Activated T-cell treated with anti-CD3 and anti-CD28 coated beads for 1 hour (primary cell): Measurements from ENCODE around the gene NRXN2.

Experiments used
- DNase-seq: peaks from one replicate; pipeline ENCODE4 v3.0.0-alpha.2; 2020; ENCODE audit warnings: low read depth

NRXN2 gene

DNA sequence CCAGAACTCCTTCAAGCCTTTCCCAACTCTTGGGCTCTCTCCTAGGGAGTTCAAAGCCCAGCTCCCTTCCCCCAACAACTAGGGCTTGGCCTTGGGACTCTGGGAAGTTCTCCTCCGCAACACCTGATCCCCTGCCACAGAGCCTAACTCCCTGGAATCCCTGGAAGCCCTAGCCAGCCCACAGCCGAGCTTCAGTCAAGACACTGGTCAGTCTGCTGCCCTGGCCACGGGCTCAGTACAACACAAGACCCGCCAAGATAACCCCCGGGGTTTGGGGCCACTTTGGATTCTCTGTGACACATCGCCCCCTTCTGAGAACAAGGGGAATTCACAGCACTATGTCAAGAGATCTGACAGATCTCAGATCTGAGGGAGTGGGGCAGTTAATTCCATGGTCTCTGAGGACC lies 73.7 kb downstream of the NRXN2 start:
- no peak for DNase-seq

DNA sequence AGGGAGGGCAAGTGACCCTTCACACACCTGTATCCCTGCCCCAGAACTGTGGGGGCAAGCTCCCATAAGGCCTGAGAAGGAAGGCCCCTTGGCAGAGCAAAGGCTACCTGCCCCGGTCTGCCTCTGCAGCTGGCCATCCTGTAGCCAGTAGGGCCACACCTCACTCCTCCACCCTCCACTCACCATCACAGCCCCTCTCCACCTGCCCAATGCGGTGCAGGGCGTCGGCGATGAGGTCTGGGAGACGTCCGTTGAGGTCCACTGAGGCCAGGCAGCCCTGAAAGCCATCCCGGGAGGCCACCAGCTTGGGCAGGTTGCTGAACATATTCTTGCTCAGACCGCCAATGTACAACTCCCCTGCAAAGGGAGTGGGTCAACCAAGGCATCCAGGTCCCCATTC lies 74.4 kb downstream of the NRXN2 start:
- DNase-seq = no peak

DNA sequence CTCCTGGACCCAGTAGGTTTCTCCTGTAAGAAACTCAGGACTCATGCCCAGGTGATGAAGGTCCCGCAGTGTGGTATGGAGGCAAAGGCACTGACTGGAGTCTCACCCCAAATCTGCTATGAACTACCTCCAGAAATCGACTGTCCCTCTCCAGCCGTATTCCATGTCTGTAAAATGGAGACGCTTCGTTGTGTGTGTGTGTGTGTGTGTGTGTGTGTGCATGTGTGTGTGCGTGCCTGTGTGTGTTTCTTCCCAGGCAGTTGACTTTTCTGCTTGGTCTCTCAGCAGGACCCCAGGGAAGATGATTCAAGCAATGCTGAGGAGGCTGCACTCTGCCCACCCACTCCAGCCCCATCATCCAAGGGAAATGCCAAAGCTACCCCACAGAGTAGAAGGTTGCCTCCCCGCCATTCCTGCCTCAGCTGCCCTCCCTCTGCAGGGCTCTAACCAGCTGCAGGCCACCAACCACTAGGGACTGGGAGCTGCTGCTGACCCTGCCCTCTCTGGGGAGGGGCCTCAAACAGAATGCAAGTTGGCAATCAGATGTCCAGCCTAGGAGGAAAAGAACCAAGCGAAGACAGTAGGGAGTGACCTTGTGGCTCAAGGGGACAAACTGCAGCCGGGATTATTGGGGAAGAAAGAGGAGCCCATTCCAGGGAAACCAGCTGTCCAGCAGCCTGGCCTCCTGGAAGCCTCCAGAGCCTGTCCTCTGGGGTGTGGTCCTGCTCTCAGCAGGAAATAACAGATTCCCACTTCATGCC lies 75.8 kb downstream of the NRXN2 start:
- DNase-seq = no peak

DNA sequence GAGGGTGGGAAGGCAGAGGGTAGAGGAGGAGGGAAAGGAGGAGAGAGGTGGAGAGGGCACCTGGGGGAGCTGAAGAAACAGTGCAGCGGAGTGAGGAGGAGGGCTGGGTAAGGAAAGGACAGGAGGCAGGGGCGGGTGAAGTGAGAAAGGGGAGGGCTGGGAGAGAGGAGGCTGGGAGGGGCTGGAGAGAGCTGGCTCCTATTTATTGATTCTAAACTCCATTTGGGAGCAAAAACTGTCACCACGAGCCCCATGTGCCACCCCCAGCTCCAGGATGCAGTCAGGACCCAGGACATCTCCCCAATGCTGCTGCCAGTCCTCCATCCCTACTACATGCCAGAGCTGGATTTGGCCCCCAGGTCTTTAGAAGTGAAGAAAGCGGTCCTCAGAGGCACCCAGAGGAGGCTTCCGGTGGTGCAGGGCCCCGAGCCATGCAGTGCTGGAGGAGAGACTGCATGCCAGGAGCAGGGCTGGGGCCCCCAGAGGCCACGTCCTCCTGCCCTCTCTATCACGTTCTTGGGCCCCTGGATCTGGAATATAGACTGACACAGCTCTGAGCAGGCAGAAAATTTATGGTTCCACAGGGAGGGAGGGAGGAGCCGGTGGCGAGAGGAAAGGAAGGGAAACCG lies 78.2 kb downstream of the NRXN2 start:
- DNase-seq = no peak

DNA sequence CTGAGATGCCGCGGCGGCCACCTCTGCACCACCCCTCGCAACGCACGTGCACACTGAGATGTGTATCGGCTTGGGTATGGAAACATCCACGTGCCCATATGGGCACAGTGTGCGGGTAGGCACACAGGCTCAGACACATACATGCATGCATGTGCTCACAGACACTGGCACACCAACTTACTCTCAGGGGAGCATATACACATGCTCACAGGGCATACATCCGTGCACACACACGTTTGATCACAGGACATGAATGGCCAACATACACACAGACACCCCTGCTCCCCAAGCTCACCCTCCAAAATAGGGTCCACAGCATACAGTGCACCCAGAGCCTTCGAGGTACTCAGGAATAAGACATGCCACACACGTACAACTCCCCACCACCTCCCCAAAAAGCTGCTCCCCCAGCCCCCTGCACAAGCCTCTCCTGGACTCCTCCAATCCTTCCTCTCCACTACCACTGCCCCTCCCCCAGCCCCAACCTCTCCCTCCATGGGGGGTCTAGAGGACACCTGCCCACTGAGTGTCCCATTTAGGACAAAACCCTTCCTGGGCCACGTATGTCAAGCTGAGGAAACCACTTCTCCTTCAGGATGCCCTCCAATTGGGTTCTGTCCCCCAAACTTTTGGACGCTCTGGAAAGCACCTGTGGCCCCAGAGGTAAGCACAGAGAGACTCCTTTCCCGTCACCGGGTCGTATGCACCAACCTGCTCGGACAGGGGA lies 78.9 kb downstream of the NRXN2 start:
- no peak for DNase-seq

DNA sequence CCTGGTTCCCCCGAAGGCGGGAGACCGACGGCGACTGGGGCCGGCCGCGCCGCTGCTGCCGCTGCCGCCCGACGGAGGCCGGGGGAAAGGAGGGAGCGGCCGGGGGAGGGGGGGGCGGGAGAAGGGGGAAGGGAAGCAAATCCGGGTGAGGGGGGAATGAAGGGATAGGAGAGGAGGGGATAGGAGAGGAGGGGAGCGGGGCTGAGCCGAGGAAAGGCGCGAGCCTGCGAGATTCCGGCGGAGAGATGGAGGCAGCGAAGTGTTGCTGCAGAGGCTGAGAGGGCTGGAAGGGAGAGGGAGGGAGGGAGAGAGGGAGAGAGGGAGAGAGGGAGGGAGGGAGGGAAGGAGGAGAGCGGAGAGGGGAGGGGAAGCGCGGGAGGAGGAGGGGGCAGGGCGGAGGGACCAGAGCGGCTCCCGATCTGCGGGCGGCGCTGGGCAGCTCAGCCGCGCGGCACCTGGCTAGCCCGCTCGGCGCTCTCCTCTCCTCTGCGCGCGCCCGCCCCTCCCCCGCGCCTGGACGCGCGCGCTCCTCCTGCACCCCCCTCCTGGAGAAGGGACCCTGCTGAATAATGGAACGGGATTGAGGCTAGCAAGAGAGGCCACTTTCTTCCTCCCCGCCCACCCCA lies 79.6 kb downstream of the NRXN2 start:
- DNase-seq = no peak

DNA sequence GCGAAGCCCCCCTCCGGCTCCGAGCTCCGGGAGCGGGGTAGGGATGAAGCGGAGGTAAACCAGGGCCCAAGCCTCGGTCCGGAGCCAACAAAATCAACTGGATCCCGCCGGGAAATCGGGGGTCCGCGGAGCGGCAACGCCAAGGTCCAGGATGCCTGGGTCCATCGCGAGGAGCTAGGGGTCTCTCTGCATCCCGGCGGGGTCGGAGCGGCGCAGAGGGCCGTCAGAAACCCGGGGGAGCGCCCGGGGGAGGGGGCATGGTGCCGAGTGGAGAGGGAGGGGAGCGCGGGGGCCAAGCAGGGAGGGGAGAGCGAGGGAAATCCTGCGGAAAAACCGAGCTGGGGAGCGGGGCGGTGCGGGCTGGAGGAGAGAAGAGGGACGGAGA lies 80.1 kb downstream of the NRXN2 start:
- DNase-seq = no peak

DNA sequence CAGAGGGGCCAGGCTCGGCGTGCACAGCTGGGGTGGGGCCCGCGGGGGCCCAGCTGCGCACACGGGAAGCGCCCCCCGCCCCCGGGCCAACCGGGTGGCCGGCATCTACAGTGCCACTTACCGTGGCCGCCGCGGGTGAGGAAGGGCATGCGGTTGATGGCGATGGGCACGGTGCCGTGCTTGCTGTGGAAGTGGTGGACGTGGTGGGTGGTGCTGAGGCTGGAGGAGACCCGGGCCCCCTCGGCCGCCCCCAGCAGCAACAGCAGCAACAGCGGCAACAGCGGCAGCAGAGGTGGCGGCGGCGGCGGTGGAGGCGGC lies 80.6 kb downstream of the NRXN2 start:
- no peak for DNase-seq

DNA sequence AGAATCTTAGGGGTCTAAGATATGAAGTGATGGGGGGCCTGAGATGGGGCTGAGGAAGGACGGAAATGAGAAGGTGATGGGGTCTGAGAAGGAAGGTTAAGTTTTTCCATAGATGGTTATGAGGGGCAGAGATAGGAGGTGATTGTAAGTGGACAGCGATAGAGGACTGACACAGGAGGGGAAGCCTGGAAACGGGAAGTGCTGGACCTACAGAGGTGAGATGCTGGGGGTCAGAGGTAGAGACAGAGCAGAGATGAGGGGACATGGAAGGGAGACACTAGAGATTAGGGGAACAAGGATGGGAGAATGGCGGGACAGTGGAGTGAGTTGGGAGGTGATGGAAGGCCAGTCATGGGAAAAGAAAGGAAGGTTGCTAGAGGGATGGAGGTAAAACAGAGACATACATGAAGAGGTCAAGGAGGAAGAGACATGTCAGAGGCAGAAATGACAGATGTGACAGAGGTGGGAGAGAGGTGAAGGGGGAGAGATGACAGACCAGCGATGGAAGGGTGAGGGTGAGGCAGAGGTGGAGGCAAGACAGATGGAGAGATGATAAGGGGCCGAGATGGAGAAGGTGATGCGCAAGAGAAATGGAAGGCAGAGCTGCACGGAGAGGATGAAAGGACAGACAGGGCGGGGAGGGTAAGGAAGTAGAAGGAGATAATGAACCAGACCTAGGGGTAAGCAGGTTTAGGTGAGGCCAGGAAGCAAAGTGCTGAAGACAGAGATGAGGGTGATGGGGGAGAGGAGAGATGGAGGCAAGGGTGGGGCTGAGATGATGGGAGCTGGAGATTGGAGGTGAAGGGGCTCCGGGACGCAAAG lies 81.2 kb downstream of the NRXN2 start:
- DNase-seq = no peak

DNA sequence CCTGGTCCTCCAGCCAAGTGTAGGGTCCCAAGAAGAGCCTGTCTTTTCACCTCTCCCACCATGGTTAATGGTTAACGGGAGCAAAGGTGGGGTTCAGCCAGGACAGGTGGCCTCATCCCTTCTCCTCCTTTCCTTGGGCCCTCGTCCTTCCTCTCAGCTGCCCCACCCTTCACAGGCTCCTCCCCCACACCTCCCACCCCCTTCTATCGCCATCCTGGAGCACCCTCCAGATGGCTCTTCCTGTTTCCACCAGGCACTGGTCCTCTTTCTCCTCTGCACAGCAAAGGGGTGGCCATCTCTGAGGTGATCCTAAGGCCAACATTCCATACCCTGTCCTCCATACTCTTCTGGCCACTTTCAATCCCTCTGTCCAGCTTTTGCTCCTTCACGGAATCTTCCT lies 83.1 kb downstream of the NRXN2 start:
- DNase-seq = no peak

DNA sequence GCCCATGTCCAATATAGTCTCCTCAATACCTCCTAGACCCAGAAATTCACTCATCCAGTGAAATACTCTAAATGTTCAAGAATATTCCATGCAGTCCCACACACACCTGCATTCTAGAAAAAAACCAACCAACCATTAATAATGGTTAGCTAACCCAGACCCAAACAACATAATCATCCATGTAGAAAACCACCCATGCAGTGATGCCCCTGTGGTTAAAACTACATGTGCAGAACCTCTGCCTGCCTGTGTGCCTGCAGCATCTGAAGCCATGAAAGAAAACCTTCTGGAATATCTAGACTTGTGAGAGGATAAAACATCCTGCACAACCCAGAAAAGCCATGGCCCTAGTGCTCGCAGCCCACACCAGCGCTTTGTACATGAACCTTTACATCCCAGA lies 84.2 kb downstream of the NRXN2 start:
- no peak for DNase-seq

DNA sequence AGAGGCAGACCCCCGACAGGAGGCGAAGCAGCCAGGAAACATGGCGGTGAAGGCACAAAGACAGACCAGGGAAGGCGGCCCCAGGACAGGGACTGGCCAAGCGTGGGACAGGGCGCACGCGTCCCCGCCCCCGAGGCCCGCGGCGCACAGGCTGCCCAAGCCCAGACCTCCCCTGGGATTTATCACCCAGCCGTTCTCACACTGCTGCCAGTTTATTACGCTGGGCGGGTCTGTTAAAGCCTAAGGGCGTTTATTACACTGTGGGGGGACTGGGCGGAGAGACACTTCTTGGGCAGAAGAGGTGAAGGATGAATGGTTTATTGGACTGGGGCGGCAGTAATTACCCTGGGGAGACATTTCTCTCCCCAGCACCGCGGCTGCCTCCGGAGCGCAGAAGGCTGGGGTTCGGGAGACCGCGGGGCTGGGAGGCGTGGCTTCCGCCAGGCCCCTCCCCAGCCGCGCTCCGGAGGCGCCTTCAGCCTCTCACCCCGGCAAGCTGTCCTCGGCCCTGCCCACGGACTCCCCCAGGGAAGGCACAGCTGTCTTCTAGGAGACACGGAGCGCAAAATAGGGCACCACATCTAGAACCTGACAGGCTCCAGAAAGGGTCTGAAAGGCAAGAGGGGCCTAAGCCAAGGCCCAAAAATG lies 84.9 kb downstream of the NRXN2 start:
- no peak for DNase-seq

DNA sequence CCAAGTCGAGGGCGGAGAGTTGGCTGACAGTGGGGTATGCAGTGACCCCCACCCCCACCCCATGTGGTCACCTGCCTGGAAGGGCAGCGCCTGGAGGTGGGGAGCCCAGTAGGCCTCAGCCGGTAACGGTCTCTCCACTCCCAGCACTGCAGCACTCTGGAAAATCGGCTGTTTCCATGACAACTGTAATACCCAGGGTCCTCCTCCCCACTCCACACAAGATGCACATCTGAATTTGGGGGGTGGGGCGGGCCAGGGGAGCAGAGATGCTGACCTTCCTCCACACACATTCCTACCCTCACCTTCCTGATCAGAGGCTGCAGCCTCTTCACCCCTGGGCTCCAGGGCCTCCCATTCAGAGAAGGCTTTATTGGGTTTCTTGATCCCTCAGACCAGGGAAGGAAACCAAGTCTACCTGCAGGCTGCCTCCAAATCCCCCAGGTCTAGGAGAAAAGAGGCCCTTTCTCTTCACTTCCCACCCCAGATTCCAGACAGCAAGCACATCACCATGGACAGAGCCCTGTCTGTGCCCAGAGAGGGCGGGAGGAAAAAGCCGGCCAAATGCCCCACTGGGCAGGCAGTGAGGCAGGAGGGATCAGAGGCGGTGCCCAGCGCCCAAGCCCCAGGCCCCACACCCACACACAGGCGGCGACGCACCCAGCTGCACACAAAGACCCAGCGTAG lies 85.5 kb downstream of the NRXN2 start:
- DNase-seq = no peak

DNA sequence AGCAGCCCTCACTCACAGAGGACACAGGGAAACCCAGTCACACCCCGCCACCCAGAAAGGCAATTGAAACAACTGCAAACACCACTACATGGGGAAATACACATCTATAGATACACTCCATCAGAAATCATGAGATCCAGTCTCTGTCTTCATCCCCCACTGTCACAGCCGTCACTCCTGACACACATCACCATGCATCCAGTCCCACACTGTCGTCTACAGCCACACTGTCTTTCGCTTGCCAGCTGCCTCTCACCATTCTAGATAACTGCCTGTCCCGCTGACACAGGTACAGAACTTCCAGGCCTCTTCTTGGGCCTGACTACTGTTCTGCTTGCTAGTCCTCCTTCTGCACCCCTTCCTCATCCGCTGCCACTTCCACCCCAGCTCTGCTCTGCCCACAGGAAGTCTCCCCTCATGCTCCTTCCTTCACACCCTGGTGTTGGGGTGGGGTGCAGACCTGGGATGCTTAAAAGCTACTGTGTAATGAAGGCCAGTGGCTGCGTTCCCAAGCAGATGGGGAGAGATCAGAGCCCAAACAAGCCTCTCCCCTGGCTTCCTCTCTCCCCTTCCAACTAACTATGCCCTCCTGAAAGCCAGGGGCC lies 89.3 kb downstream of the NRXN2 start:
- DNase-seq = no peak

DNA sequence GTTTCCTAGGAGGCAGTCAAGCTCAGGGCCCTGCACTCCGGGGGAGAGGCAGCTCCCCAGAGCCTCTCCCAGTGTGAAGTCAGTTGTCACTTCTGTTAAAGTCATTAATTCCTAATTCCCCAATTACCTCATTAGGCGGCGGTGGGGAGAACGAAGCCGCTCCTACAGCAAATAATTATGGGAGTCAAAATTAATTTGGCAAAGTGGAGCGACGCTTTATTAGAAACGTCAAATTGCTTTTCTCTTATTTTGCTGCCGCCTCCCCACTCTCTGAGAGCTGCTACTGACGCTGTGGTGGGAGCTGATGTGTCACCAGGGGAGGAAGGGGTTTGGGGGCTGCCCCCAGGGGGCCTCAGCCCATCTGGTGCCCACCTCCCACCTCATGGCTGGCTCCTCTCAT lies 90.3 kb downstream of the NRXN2 start:
- no peak for DNase-seq

DNA sequence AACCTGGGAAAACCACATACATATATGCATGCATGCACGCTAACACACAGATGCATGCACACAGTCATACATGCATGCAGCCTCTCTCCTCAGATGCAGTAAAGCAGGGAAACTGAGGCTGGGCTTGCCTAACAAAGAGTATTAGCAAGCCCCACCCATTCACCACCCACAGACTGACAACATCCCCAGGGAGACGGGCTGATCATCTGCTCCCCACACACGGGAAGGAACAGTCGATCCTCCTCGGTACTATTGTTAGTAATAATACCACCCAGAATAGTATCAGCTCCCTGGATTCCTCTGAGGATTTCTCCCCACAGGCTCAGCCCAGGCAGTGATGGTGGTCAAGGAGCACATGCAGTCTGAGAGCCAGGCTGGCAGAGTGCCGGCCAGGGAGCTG lies 90.8 kb downstream of the NRXN2 start:
- no peak for DNase-seq

DNA sequence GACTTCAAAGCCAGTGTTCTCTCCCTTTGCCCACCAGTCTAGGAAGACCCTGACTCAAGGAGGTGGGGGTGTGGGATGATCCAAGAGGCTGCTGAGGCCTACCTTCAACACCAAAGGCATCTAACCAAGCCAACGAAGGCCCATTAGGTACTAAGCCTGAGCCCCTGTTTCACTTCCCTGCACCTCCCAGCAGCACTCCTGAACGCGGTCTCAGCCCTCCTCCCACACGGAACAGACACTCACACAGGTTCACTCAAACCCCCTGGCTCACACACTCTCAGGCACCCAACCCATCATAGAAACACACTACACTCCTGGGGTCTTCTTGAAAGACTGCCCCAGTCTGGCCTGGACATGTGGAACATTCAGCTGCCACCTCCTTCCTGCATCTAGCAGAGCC lies 91.3 kb downstream of the NRXN2 start:
- no peak for DNase-seq

DNA sequence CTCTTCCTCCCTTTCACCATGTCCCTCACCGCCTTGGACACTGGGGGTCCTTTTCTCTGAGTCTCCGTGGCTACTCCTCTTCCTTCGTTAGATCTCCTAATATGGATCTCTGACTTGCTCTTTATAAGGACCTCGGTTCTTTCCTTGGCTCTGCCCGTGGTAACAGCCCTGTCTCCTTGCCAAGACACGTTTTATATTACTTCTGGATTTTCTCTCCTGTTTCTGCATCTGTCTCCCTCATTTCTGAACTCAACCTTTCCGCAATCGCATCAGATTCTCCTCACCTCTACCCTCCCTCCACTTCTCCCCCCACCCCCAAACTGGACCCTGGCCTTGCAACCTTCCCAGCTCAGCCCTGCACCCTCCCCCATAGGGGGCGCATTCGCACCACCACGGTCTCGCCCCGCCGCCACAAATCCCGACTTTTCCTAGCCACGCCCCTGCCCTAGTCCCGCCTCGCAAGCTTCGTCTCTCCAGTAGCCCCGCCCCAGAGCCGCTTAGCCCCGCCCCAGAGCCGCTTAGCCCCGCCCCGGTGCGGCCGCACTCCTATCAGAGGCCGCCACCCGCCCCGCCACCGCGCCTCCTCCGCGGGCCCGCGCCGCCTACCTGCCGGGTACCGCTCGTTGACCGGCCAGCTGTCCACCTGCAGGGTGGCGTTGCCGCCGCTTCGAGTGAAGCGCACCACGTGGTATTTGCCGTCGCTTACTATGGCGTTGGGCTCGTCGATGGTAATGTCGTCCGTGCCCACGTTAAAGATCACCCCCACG lies 93.0 kb downstream of the NRXN2 start:
- no peak for DNase-seq

DNA sequence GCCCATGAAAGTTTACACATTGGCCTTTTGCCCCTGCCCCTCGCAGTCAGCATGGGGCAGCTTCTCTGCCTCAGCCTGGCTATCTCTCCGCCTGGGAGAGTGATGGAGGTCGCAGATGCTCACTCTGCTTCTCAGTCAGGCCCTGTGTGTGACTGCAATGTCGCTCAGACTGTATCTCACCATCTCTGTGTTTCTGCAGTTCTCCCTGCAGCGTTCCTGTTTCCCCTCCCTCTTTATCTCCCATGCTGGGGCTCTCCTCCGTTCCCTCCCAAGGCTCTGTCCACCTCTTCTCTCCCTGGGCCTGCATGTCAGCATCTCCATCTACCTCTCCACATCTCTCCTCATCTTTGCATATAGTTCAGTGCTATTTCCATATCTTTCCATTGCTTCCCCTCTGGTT lies 93.9 kb downstream of the NRXN2 start:
- no peak for DNase-seq

DNA sequence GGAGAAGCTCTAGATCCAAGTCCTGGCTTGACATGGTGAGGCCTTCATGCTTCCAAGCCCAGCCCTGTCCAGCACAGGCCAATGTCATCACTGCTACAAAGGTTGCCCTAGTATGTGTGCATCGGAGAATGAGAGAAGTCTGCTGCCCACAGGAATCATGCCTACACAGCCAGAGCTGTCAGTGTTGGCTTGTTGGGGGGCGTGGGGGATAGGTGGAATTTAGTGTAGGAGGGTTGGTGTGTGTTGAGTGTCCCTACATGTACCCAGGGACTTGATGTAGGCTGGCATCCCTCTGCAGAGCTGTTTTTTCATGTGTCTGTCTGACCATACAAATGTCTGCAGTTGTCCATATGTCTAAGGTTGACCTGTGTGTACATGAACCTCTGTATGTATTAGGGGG lies 94.4 kb downstream of the NRXN2 start:
- no peak for DNase-seq
